SH-SY5Y (cell line): Measurements from ENCODE around the gene VPS9D1.

ENCODE experiments used
- GATA2 ChIP-seq: IDR thresholded peaks from 2 replicates; pipeline ENCODE4 v1.6.1; 2011; ENCODE audit warnings: mild to moderate bottlenecking, low read depth, low read length
- GATA3 ChIP-seq: IDR thresholded peaks from 2 replicates; pipeline ENCODE4 v1.6.1; 2011; ENCODE audit warnings: low read depth, mild to moderate bottlenecking, low read length, moderate library complexity

- TF ChIP-seq GATA3 (no peak), GATA2 (no peak)
These were observed 2.8 kb downstream of the VPS9D1 start for GRCh38 chr16:89717688-89718505.
